ENCODE measurements around the gene FUCA2. TPM values are rescaled to one million over a fixed set of nuclear protein-coding genes. Genes with fewer than 3 reads are reported as not detected.

Gene FUCA2
- total RNA-seq, 1 donor = 58.7 TPM

DNA sequence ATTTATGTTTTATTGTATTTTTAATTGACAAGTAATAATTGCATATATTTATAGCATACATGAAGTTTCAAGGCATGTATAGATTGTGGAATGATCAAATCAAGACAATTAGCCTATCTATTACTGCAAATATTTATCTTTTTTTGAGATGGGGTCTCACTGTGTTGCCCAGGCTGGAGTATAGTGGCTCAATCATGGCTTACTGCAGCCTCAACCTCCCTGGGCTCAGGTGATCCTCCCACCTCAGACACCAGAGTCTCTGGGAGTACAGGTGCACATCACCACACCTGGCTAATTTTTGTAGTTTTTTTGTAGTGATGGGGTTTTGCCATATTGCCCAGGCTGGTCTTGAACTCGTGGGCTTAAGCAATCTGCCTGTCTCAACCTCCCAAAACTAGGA is 16.2 kb upstream of the FUCA2 start:
- TF ChIP-seq, protein P1, sequence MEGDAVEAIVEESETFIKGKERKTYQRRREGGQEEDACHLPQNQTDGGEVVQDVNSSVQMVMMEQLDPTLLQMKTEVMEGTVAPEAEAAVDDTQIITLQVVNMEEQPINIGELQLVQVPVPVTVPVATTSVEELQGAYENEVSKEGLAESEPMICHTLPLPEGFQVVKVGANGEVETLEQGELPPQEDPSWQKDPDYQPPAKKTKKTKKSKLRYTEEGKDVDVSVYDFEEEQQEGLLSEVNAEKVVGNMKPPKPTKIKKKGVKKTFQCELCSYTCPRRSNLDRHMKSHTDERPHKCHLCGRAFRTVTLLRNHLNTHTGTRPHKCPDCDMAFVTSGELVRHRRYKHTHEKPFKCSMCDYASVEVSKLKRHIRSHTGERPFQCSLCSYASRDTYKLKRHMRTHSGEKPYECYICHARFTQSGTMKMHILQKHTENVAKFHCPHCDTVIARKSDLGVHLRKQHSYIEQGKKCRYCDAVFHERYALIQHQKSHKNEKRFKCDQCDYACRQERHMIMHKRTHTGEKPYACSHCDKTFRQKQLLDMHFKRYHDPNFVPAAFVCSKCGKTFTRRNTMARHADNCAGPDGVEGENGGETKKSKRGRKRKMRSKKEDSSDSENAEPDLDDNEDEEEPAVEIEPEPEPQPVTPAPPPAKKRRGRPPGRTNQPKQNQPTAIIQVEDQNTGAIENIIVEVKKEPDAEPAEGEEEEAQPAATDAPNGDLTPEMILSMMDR (IDR thresholded peaks at IDR 0.05; ENCODE audit: insufficient read depth, low read depth, low read length) = no peak
- DNase-seq (ENCODE audit: low read depth) = no peak
- no peak overlapping the region for H3K4me3 ChIP-seq (ENCODE audit: low read depth, low read length)

GRCh38 chr6:143525356-143525755 is 13.8 kb upstream of the FUCA2 start:
- H3K4me3 ChIP-seq (ENCODE audit: low read depth, low read length) = no peak overlapping the region
- DNase-seq (ENCODE audit: low read depth) = no peak
- TF ChIP-seq, protein P1 (IDR thresholded peaks at IDR 0.05; ENCODE audit: insufficient read depth, low read depth, low read length) = no peak

GRCh38 chr6:143522039-143522600 is 10.6 kb upstream of the FUCA2 start:
- no peak overlapping the region for H3K4me3 ChIP-seq (ENCODE audit: low read depth, low read length)
- no peak for DNase-seq (ENCODE audit: low read depth)
- TF ChIP-seq, protein P1 (IDR thresholded peaks at IDR 0.05; ENCODE audit: insufficient read depth, low read depth, low read length) = no peak

DNA sequence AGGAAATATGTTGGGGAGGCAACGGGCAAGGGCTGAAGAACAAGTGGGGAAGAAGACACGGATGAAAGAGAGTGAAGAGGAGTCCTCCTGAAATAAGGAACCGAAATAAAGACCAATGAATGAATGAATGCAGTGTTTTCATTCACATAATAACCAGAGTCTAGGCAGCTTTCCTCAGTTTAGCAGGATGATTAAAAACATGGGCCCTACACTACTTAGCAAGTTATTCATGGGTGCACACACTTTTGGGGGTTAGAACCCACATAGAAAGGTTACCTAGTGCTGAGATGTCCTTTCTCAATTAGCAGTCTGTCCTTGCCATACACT is 5.9 kb upstream of the FUCA2 start:
- no peak for DNase-seq (ENCODE audit: low read depth)
- no peak overlapping the region for H3K4me3 ChIP-seq (ENCODE audit: low read depth, low read length)
- TF ChIP-seq, protein P1 (IDR thresholded peaks at IDR 0.05; ENCODE audit: insufficient read depth, low read depth, low read length) = no peak

- no peak overlapping the region for H3K4me3 ChIP-seq (ENCODE audit: low read depth, low read length)
- TF ChIP-seq, protein P1 (IDR thresholded peaks at IDR 0.05; ENCODE audit: insufficient read depth, low read depth, low read length) = no peak
- DNase-seq (ENCODE audit: low read depth) = no peak
Measured at GRCh38 chr6:143516690-143517446, 5.3 kb upstream of the FUCA2 start.

GRCh38 chr6:143515766-143516355 is 4.3 kb upstream of the FUCA2 start:
- no peak overlapping the region for H3K4me3 ChIP-seq (ENCODE audit: low read depth, low read length)
- DNase-seq (ENCODE audit: low read depth) = no peak
- TF ChIP-seq, protein P1 (IDR thresholded peaks at IDR 0.05; ENCODE audit: insufficient read depth, low read depth, low read length) = no peak

All from fibroblast of villous mesenchyme (primary cell).